Measurements from ENCODE around the gene ZNF205.

ZNF205 gene

GRCh38 chr16:3085868-3086595 lies 26.4 kb upstream of the ZNF205 start:
- no peak for DNase-seq

DNA sequence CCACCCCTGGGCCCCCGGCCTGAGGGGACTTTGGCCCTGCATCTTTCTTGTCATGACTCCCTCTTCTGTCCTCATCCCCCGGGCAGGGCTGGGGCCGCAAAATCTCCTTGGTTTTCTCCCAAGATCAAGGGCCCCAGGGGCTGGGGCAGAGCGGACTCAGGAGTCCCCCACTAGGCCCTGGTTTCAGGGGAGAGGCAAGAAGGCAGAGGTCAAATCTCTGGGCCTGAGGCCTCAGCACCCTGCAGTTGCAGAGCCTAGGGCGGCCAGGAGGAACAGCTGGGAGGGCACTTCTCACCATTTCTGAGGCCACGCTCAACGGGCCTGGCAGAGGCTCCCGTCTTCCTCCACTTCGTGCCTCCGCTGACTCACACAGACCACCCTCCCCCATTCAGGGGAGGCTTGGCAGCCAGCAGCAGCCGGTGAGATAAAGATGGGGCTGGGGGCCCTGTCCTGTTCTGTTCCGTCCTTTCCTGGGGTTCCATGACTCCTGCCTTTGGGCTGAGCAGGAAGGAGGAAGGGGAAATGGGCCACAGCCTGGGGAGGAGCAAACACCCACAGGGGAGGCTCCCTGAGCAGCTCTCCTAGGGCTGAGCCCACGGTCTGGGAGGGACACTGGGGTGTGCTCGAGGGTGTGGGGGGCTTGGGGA lies 25.7 kb upstream of the ZNF205 start:
- no peak for DNase-seq

DNA sequence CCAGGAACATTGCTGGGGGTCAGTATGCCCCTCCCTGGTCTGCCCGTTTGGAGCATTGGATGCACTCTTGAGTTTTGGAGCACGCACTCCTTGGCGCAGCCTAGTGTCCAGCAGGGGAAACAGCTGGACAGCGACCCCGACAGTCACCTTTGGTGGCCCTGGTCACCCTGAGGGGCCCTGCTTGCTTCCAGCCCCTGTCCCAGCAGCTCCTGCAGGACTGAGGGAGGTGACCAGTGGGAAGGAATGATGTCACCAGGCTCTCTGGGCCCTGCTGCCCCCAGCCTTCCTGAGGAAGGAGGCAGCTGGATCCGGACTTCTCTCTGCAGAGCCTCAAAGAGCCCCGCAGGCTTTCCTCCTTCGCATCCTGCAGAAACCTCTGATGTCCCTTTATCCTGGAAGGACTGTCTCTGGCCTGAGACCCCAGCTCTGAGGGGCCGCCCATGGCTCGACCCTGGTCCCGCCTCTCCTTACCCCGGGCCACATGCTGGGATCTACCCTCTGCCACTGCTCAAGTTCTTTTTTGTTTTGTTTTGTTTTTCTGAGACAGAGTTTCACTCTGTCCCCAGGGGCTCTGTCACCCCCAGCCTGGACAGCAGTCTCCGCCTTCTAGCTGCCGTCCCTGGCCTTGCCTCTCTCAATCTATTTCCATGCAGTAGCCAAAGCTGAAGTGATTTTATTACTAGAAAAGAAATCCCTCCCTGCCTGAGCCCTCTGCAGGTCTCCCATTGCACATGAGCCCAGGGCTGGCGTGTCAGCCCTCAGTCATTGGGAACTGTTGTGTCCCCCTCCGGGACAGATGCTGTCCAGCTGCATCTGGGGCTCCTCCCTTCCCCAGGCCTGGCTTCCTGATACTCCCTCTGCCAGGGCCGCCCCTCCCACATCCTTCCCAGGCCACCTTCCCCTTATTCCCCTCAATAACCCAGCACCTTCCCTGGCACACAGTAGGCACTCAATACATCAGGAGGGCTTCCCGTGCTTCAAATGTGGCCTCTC lies 24.8 kb upstream of the ZNF205 start:
- no peak for DNase-seq

DNA sequence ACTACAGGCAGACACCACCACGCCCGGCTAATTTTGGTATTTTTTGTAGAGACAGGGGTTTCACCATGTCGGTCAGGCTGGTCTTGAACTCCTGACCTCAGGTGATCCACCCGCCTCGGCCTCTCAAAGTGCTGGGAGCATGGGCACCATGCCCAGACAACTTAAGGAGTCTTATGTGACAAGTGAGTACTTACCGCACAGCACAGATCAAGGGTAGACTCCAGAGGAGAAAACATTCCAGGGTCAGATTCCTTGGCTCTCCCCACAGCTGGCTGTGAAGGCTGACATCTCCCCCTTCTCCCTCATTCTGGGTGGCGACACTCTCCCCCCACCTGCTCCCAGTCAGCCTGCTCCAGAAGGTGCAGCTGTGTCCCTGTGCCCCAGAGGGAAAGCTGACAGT lies 23.9 kb upstream of the ZNF205 start:
- DNase-seq = no peak

DNA sequence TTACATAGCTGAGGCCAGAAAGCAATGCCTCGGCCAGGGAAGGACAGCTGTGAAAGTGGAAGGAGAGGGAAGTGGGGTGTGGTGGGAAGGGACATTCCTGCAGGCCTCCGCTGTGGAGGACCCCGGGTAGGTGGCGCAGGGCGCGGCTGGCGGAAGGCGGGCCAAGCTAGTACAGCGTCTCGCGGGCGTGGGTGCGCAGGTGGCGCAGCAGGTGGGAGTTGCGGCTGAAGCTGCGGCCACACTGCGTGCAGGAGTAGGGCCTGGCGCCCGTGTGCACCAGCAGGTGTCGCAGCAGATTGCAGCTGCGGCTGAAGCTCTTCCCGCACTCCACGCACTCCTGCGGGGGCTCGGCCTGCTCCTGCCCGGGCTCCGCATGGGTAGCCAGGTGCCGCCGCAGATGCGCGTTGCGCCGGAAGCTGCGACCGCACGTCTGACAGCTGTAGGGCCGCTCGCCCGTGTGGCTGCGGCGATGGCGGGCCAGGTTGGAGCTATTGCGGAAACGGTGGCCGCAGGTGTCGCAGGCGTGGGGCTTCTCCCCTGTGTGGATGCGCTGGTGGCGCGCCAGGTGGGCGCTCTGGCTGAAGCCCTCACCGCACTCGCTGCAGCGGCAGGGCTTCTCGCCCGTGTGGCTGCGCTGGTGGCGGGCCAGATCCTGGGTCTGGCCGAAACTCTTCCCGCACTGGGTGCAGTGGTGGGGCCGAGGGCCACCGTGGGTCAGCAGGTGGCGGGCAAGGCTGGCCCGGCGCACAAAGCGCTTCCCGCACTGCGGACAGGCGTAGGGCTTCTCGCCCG lies 23.3 kb upstream of the ZNF205 start:
- DNase-seq = no peak

- DNase-seq = peak; percentile 64
Measured at GRCh38 chr16:3089717-3090592, 22.4 kb upstream of the ZNF205 start.

- no peak for DNase-seq
Measured at GRCh38 chr16:3091551-3091950, 20.8 kb upstream of the ZNF205 start.

GRCh38 chr16:3092501-3092941 lies 19.9 kb upstream of the ZNF205 start:
- DNase-seq = no peak

GRCh38 chr16:3094289-3095027 lies 17.9 kb upstream of the ZNF205 start:
- no peak for DNase-seq

DNA sequence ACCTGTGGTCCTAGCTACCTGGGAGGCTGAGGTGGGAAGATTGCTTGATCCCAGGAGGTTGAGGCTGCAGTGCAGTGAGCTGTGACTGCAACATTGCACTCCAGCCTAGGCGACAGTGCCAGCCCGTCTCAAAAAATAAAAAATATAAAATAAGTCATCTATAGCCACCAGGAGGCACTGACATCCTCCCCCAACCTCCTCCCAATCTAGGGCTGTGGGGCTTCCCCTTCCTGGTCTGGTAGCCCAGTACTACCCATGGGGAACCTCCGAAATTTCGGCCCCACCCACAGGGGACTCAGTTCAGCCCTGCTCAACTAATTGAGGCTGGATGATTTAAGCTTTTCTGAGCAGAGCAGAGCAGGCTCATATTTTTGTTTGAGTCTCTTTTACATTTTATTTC lies 16.5 kb upstream of the ZNF205 start:
- DNase-seq = no peak

GRCh38 chr16:3096362-3096761 lies 16.0 kb upstream of the ZNF205 start:
- DNase-seq = no peak

- DNase-seq = no peak
Measured at GRCh38 chr16:3097266-3097665, 15.1 kb upstream of the ZNF205 start.

DNA sequence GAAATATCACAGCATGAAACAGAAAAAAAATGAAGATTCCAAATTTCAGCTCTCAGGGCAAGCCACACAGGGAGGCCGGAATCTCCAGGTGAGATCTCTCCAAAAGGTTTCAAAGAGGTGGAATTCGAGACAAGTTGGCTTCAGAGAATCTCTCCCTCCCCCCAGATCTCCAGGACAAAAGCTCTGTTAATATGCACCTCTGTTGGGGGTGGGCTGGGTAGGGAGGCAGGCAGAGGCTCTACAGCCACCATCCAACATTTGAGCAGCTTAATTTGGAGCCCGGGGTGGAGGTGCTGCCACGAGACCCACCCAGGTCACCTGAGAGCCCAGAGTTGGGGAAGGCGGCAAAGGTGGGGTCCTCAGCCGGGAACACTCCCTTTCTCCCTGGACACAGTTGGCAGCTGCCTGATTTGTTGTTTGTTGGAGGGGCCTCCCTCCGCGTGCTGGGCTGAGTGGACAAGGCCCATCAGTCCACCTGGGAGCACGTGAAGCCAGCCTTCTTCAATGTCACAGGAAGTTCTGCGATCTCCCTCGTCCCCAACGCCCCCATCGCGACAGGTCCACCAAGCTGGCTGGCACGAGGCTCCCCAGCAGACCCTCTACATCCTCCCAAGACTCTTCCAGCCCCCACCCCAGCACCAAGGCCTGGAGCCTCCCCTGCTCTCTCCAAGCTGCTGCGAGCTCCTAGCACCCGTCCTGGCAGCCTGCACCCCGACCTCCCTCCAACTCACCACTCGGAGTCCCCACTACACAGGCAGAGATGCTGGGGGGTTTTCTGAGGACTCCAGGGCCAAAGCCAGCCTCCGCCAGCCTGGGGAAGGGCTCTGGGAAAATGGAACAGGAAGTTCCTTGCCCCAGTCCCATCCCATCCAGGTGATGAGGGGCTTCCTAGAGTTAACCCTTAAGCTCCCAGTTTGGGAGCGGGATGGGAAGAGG lies 13.7 kb upstream of the ZNF205 start, which contains the start of gene ZSCAN10:
ZSCAN10 (minus strand) TSS at position 836 of the 936 bp plus-strand sequence. CDS start 6,357 bp downstream, outside the sequence.
- DNase-seq = no peak

DNA sequence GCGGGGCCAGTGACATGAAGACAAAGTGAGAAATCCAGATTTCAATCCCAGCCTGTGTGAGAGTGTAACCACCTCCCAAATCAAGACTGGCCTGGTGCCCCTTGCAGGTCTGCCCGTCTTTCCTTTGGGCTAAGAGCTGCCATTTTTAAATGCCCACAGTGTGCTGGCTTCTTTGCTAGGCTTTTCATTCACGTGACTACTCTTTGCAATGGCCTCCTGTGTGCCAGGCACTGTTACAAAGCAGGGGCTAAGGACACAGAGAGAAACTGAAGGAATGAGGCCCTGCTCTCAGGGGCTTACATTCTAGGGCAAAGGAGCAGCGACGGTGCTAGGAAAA lies 13.0 kb upstream of the ZNF205 start:
- DNase-seq = no peak

GRCh38 chr16:3099732-3100499 lies 12.5 kb upstream of the ZNF205 start:
- DNase-seq = peak; percentile 67

DNA sequence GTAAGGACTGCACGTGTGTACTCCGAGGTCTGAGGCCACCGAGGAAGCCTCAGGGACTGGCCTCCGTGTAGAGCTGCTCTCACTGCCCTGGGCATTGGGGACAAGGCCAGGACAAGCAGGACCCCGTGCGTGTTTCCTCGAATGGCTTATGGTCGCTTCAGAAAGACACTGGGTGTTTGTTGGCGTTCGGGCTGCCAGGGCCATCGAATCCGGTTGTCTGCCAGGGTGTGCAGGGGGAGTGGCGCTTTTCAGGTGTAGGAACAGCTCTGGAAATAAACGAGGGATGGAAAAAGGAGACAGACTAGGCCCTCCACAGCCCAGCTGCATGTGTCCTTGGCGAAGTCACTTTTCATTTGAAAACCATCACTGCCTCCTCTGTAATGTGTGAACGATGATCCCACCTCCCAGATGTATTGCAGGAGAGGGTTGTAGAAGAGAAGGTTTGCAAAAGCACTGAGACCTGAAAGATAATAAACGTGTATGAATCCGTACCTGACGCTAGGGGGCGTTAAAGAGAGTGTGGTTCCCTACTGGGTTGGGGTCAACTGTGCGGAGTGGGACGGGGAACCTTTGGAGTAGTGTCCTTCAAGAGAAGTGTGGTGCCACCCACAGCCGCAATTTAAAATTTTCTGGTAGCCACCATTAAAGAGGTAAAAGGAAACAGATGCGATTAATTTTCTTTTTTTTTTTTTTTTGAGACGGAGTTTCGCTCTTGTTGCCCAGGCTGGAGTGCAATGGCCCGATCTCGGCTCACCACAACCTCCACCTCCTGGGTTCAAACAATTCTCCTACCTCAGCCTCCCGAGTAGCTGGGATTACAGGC lies 11.2 kb upstream of the ZNF205 start:
- no peak for DNase-seq

DNA sequence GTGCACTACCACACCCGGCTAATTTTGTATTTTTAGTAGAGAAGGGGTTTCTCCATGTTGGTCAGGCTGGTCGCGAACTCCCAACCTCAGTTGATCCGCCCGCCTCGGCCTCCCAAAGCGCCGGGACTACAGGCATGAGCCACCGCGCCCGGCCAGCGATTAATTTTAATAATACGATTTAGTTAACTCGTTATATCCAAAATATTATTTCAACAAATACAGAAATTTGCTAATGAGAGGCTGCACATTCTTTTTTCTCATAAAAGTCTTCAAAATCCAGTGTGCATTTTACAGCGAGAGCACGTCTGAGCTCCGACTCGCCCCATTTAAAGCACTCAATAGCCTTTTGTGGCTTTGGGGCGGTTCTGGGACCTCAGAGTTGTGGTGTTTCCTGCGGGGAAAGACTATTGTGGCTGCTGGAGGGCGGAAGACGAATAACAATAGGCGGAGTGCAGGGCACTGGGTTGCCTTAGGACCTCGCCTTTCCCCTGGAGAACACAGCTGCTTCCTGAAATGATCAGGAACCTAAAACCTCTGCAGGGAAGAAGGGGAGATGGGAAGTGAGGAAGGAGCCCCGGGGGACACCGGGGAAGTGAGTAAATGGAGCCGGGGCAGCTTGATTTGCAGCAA lies 10.4 kb upstream of the ZNF205 start:
- DNase-seq = no peak
